H9 (cell line): ENCODE results near the gene ADAMTSL5. TPM values are rescaled to one million over a fixed set of nuclear protein-coding genes. Genes with fewer than 3 reads are reported as not detected.

Experiments
- DNase-seq: peaks from one replicate; pipeline ENCODE4 v3.0.0-alpha.2; 2017
- H2AFZ ChIP-seq: one replicate; pipeline ENCODE4 v1.6.1; 2013; ENCODE audit warnings: mild to moderate bottlenecking, low read length, control low read depth, moderate library complexity
- H2AK5ac ChIP-seq: 2 replicates; pipeline ENCODE4 v1.6.1; 2013; ENCODE audit warnings: low read length, control low read depth, mixed read lengths; ENCODE audit not compliant: insufficient read length
- H2BK120ac ChIP-seq: one replicate; pipeline ENCODE4 v1.6.1; 2013; ENCODE audit warnings: low read depth, mild to moderate bottlenecking, low read length, control low read depth, inconsistent platforms; ENCODE audit not compliant: poor library complexity, severe bottlenecking
- H2BK12ac ChIP-seq: 2 replicates; pipeline ENCODE4 v1.6.1; 2013; ENCODE audit warnings: low read length, control low read depth, mixed read lengths, low read depth; ENCODE audit not compliant: insufficient read length
- H2BK15ac ChIP-seq: 2 replicates; pipeline ENCODE4 v1.6.1; 2013; ENCODE audit warnings: low read depth, low read length, control low read depth
- H2BK20ac ChIP-seq: one replicate; pipeline ENCODE4 v1.6.1; 2013; ENCODE audit warnings: low read depth, mild to moderate bottlenecking, low read length, control low read depth, inconsistent platforms; ENCODE audit not compliant: poor library complexity, severe bottlenecking
- H2BK5ac ChIP-seq: 2 replicates; pipeline ENCODE4 v1.6.1; 2013; ENCODE audit warnings: low read length, control low read depth, mixed read lengths; ENCODE audit not compliant: insufficient read length
- H3K14ac ChIP-seq: 2 replicates; pipeline ENCODE4 v1.6.1; 2013; ENCODE audit warnings: low read length, control low read depth; ENCODE audit not compliant: insufficient read depth
- H3K18ac ChIP-seq: 2 replicates; pipeline ENCODE4 v1.6.1; 2013; ENCODE audit warnings: low read depth, mild to moderate bottlenecking, mixed read lengths, low read length, control low read depth; ENCODE audit not compliant: insufficient read length
- H3K23ac ChIP-seq: 2 replicates; pipeline ENCODE4 v1.6.1; 2013; ENCODE audit warnings: low read length, control low read depth, mixed read lengths, low read depth; ENCODE audit not compliant: insufficient read length
- H3K23me2 ChIP-seq: 2 replicates; pipeline ENCODE4 v1.6.1; 2013; ENCODE audit warnings: low read depth, mild to moderate bottlenecking, mixed read lengths, low read length, control low read depth; ENCODE audit not compliant: insufficient read length, poor library complexity, severe bottlenecking
- H3K27ac ChIP-seq: 2 replicates; pipeline ENCODE4 v1.5.1; 2013; ENCODE audit warnings: low read length, control low read depth, mixed read lengths, low read depth; ENCODE audit not compliant: insufficient read length
- H3K27me3 ChIP-seq: 2 replicates; pipeline ENCODE4 v1.6.1; 2013; ENCODE audit warnings: low read length, control low read depth, inconsistent platforms; ENCODE audit not compliant: insufficient read depth
- H3K4ac ChIP-seq: 2 replicates; pipeline ENCODE4 v1.6.1; 2013; ENCODE audit warnings: low read depth, mild to moderate bottlenecking, control low read depth, inconsistent platforms, low read length, moderate library complexity
- H3K4me1 ChIP-seq: 2 replicates; pipeline ENCODE4 v1.6.1; 2013; ENCODE audit warnings: low read length, control low read depth, inconsistent platforms; ENCODE audit not compliant: insufficient read depth
- H3K4me2 ChIP-seq: 2 replicates; pipeline ENCODE4 v1.6.1; 2013; ENCODE audit warnings: low read length, control low read depth, mixed read lengths; ENCODE audit not compliant: insufficient read length, insufficient read depth
- H3K56ac ChIP-seq: 2 replicates; pipeline ENCODE4 v1.6.1; 2013; ENCODE audit warnings: low read depth, mild to moderate bottlenecking, mixed read lengths, low read length, control low read depth; ENCODE audit not compliant: insufficient read length
- H3K79me1 ChIP-seq: 2 replicates; pipeline ENCODE4 v1.6.1; 2013; ENCODE audit warnings: low read depth, mild to moderate bottlenecking, moderate library complexity, low read length, control low read depth, inconsistent platforms; ENCODE audit not compliant: insufficient read depth, poor library complexity, severe bottlenecking
- H3K79me2 ChIP-seq: 2 replicates; pipeline ENCODE4 v1.6.1; 2013; ENCODE audit warnings: low read length, control low read depth, inconsistent platforms; ENCODE audit not compliant: insufficient read depth
- H3K9ac ChIP-seq: 2 replicates; pipeline ENCODE4 v1.6.1; 2013; ENCODE audit warnings: low read length, control low read depth, mixed read lengths; ENCODE audit not compliant: insufficient read length; ENCODE audit errors: extremely low read depth
- H3K9me3 ChIP-seq: one replicate; pipeline ENCODE4 v1.6.1; 2013; ENCODE audit warnings: low read depth, low read length, inconsistent platforms; ENCODE audit not compliant: control insufficient read depth
- H3T11ph ChIP-seq: one replicate; pipeline ENCODE4 v1.6.1; 2013; ENCODE audit warnings: mild to moderate bottlenecking, low read length, control low read depth, inconsistent platforms
- H4K20me1 ChIP-seq: one replicate; pipeline ENCODE4 v1.6.1; 2013; ENCODE audit not compliant: control insufficient read depth, insufficient read length, insufficient read depth
- H4K5ac ChIP-seq: 2 replicates; pipeline ENCODE4 v1.6.1; 2013; ENCODE audit warnings: low read depth, mild to moderate bottlenecking, mixed read lengths, low read length, control low read depth; ENCODE audit not compliant: insufficient read length
- H4K8ac ChIP-seq: replicated peaks from 2 replicates; pipeline ENCODE4 v1.6.1; 2013; ENCODE audit warnings: low read length, control low read depth, mixed read lengths, low read depth; ENCODE audit not compliant: insufficient read length
- H4K91ac ChIP-seq: 2 replicates; pipeline ENCODE4 v1.6.1; 2013; ENCODE audit warnings: low read depth, mild to moderate bottlenecking, moderate library complexity, mixed read lengths, low read length, control low read depth; ENCODE audit not compliant: insufficient read length
- H3K27ac Mint-ChIP-seq, 3 experiments: 2 replicates in 2 of 3; 3 replicates in 1 of 3; pipeline ENCODE4 v1.8.0; 2020 to 2021; ENCODE audit warnings: mixed read lengths in 3 of 3, mild to moderate bottlenecking in 1 of 3, moderate library complexity in 1 of 3
- H3K27me3 Mint-ChIP-seq: 2 replicates; pipeline ENCODE4 v1.8.0; 2021; ENCODE audit warnings: low read depth, mild to moderate bottlenecking, moderate library complexity, mixed read lengths
- H3K36me3 Mint-ChIP-seq, 3 experiments: 2 replicates in 2 of 3; 3 replicates in 1 of 3; pipeline ENCODE4 v1.8.0; 2020 to 2021; ENCODE audit warnings: low read depth in 3 of 3, mixed read lengths in 3 of 3; ENCODE audit not compliant: insufficient read depth in 1 of 3
- H3K4me1 Mint-ChIP-seq, 2 experiments: 2 replicates each; pipeline ENCODE4 v1.8.0; 2020; ENCODE audit warnings: mixed read lengths in 2 of 2
- H3K4me3 Mint-ChIP-seq, 2 experiments: 2 replicates in 1 of 2; 3 replicates in 1 of 2; pipeline ENCODE4 v1.8.0; 2020 to 2021; ENCODE audit warnings: mild to moderate bottlenecking in 2 of 2, mixed read lengths in 2 of 2, moderate library complexity in 1 of 2
- H3K9me3 Mint-ChIP-seq, 2 experiments: 2 replicates in 1 of 2; 3 replicates in 1 of 2; pipeline ENCODE4 v1.8.0; 2020; ENCODE audit warnings: mild to moderate bottlenecking in 2 of 2, mixed read lengths in 2 of 2, moderate library complexity in 1 of 2
- CTCF ChIP-seq: fragments of 200-600 bp; sonication (generic); conservative IDR thresholded peaks from 3 replicates; pipeline ENCODE4 v1.8.0; 2021; ENCODE audit warnings: antibody characterized with exemption, mild to moderate bottlenecking
- WGBS: extraction: QIAGEN DNeasy Blood & Tissue Kit; methylation state at CpG from one replicate; pipeline ENCODE4 v1.1.7; 2013; ENCODE audit warnings: missing lambda C conversion rate, low lambda C conversion rate, mixed read lengths; ENCODE audit not compliant: insufficient read length; ENCODE audit errors: extremely low coverage; 5-methylcytosine and 5-hydroxymethylcytosine counted together
- total RNA-seq: library from RNA; stranded (reverse); gene quantifications from 2 replicates; pipeline ENCODE4 v1.2.1, GENCODE V29; 2021

The ADAMTSL5 gene
- total RNA-seq, 1 experiment from 2014 or later, result 1.5 TPM

- Histone ChIP-seq H3K9ac (no peak overlapping the region), H3K18ac (no peak overlapping the region), H4K20me1 (no peaks in the 10 kb centered on the region), H2AFZ (no peak overlapping the region), H4K8ac (no peak overlapping the region), H3K23me2 (peaks cover 4% of the 10 kb centered on the region), H3K4ac (no peak overlapping the region), H2BK20ac (no peak overlapping the region), H3K14ac (no peak overlapping the region), H3K4me1 (no peaks in the 10 kb centered on the region), H3T11ph (no peak overlapping the region), H3K27me3 (no peaks in the 10 kb centered on the region), H3K79me2 (no peaks in the 10 kb centered on the region), H2BK120ac (no peak overlapping the region), H3K79me1 (no peaks in the 10 kb centered on the region), H4K5ac (no peak overlapping the region), H3K9me3 (no peaks in the 10 kb centered on the region), H2AK5ac (no peak overlapping the region), H3K56ac (no peak overlapping the region), H3K23ac (no peak overlapping the region), H3K4me2 (no peak overlapping the region), H2BK5ac (no peak overlapping the region), H3K27ac (no peak overlapping the region), H2BK12ac (no peak overlapping the region), H2BK15ac (no peak overlapping the region), H4K91ac (no peak overlapping the region)
- Mint-ChIP-seq H3K27me3 (peaks cover 65% of the 10 kb centered on the region), H3K9me3 (peaks cover 0 to 9% of the 10 kb centered on the region in 2 experiments; a peak in 1 of 5 replicates), H3K36me3 (no peaks in the 10 kb centered on the region), H3K4me3 (no peak overlapping the region; a peak in 1 of 5 replicates), H3K27ac (no peak overlapping the region), H3K4me1 (peaks cover 13 to 17% of the 10 kb centered on the region in 2 experiments)
- DNase-seq, result no peak
- no peak for TF ChIP-seq CTCF
- WGBS, result no CpG with 5 or more reads among the region's 22 CpGs
Measured at GRCh38 chr19:1511318-1512317, 1.2 kb downstream of the ADAMTSL5 start.
